Spleen (tissue), 13 donors: ENCODE measurements around the gene ZMYM2. TPM values are rescaled to one million over a fixed set of nuclear protein-coding genes. Genes with fewer than 3 reads are reported as not detected.

ENCODE experiments used
- DNase-seq: peaks from one replicate; pipeline ENCODE4 v3.0.0-alpha.2; 2020
- H3K27ac ChIP-seq, 8 donors: fragments of 200-600 bp; sonication (generic) in 7 of 8; 1 replicate in 4 of 8; 2 replicates in 4 of 8; pipeline versions ENCODE4 v1.5.0 to v1.8.0; 2016 to 2021; ENCODE audit warnings: inconsistent platforms in 4 of 8, mild to moderate bottlenecking in 4 of 8, moderate library complexity in 1 of 8
- H3K27me3 ChIP-seq, 7 donors: fragments of 200-600 bp; sonication (generic) in 6 of 7; replicated peaks in 1 of 7; 1 replicate in 4 of 7; 2 replicates in 3 of 7; pipeline versions ENCODE4 v1.5.0 to v1.8.0; 2016 to 2021; ENCODE audit warnings: inconsistent platforms in 3 of 7, mild to moderate bottlenecking in 1 of 7
- H3K36me3 ChIP-seq, 6 donors: fragments of 200-600 bp; sonication (generic) in 5 of 6; 1 replicate in 4 of 6; 2 replicates in 2 of 6; pipeline versions ENCODE4 v1.5.0 to v1.8.0; 2016 to 2021; ENCODE audit warnings: inconsistent platforms in 2 of 6
- H3K4me1 ChIP-seq, 6 donors: fragments of 200-600 bp; sonication (generic) in 5 of 6; 1 replicate in 3 of 6; 2 replicates in 3 of 6; pipeline versions ENCODE4 v1.5.0 to v1.8.0; 2016 to 2021; ENCODE audit warnings: inconsistent platforms in 3 of 6
- H3K4me3 ChIP-seq, 8 donors: fragments of 200-600 bp; sonication (generic) in 7 of 8; 1 replicate in 4 of 8; 2 replicates in 4 of 8; pipeline versions ENCODE4 v1.5.0 to v1.8.0; 2016 to 2021; ENCODE audit warnings: inconsistent platforms in 4 of 8, mild to moderate bottlenecking in 4 of 8, moderate library complexity in 2 of 8
- H3K9me3 ChIP-seq, 8 donors: fragments of 200-600 bp; sonication (generic) in 7 of 8; 1 replicate in 4 of 8; 2 replicates in 4 of 8; pipeline versions ENCODE4 v1.5.0 to v1.8.0; 2016 to 2021; ENCODE audit warnings: inconsistent platforms in 4 of 8
- CTCF ChIP-seq, 11 experiments: fragments of 200-600 bp in 7 of 11; fragments of 450-650 bp in 4 of 11; sonication (generic) in 4 of 11; IDR thresholded peaks in 8 of 11; conservative IDR thresholded peaks in 3 of 11; 1 replicate in 7 of 11; 2 replicates in 4 of 11; pipeline versions ENCODE4 v1.4.0 to v1.8.0; 2016 to 2021; ENCODE audit warnings: antibody characterized with exemption in 11 of 11, inconsistent platforms in 4 of 11, mild to moderate bottlenecking in 1 of 11
- POLR2A ChIP-seq, 3 donors: fragments of 450-650 bp; IDR thresholded peaks; one replicate each; pipeline ENCODE4 v1.5.1; 2017; ENCODE audit warnings: antibody characterized with exemption in 3 of 3, mild to moderate bottlenecking in 1 of 3
- POLR2AphosphoS5 ChIP-seq, 3 donors: sonication (generic); formaldehyde crosslinking; IDR thresholded peaks; one replicate each; pipeline ENCODE4 v1.5.1; 2017; ENCODE audit warnings: antibody characterized with exemption in 3 of 3
- whole genome bisulfite sequencing, 5 donors: extraction: QIAGEN DNeasy Blood & Tissue Kit in 3 of 5; methylation state at CpG; one replicate each; pipeline versions ENCODE4 v1.1.5 to v1.1.7; 2013 to 2018; 5-methylcytosine and 5-hydroxymethylcytosine counted together
- intact Hi-C: fragments of 100-400 bp; cut with DNase I; formaldehyde crosslinking; loops from one replicate; pipeline ENCODE4 v1.15.0; 2023; ENCODE audit warnings: low total_unique reads
- long read RNA-seq, 2 donors: transcript quantifications; one replicate each; lab custom pipeline, GENCODE V29; 2026
- polyA plus RNA-seq, 3 donors: library from polyadenylated mRNA; stranded (reverse); fragments of 200-250 nt; gene quantifications; one replicate each; pipeline ENCODE4 v1.2.1, GENCODE V29; 2013
- total RNA-seq, 7 donors: library from RNA; depleted of rRNA in 3 of 7; stranded (reverse); fragments of >200 nt in 3 of 7; fragmentation: NEBNext Ultra II Directional in 4 of 7; extraction: Animal tissue kit (Norgen Biotek cat#: 25700) in 4 of 7; gene quantifications; one replicate each; pipeline versions ENCODE4 v1.1.0 to v1.2.1, GENCODE V29; 2016 to 2021
- donor health status: healthy with polysubstance abuse.
- donor health status: DM: no; HTN: no; CAD: no; lungs with moderate emphysema.
- donor health status: DM: no; HTN: no; CAD: no.
- donor health status: Bipolar disorder and iron deficiency.
- donor health status: healthy.
- donor health status: DM: no; HTN: no; CAD: no.
- donor health status: DM: yes; HTN: yes; CAD: no.

Gene ZMYM2
- 100 to 1,000 TPM in 4 of 7 donors, 10 to 100 TPM in 3; 77.2 to 125 (median 107) TPM for total RNA-seq
- polyA plus RNA-seq, result 10 to 100 TPM; 17.8 to 26.3 (median 22.1) TPM
- long read RNA-seq, donor 1, full-length matches to known transcripts, result 2 of 2 reads
- long read RNA-seq, donor 1, partial matches to known transcripts, result 0 of 2 reads
- long read RNA-seq, donor 1, other reads (novel, unspliced or antisense), result 0 of 2 reads
- long read RNA-seq, donor 2, result 0 reads

- Histone ChIP-seq H3K27ac (peak within 1 kb of the TSS; percentile 97 to 100 (median 99)), H3K36me3 (peaks cover 0 to 27% (median 3%) of the 10 kb centered on the region in 6 donors), H3K9me3 (no peaks in the 10 kb centered on the region), H3K27me3 (no peaks in the 10 kb centered on the region), H3K4me1 (peaks cover 26 to 49% (median 42%) of the 10 kb centered on the region in 6 donors), H3K4me3 (peak within 1 kb of the TSS; percentile 77 to 91 (median 84))
- peak; percentile 100 for DNase-seq
- 0 to 1% (median 0%) methylated on average over 19 to 112 of the region's 112 CpGs for WGBS, 5 donors
- intact Hi-C loops, result no loop called here
- peak; percentile 88 to 93 (median 90) for TF ChIP-seq POLR2AphosphoS5 (IDR thresholded peaks at IDR 0.05)
- TF ChIP-seq CTCF (IDR thresholded peaks at IDR 0.05 in 8 of 11, conservative IDR thresholded peaks at IDR 0.05 in 3 of 11), result peak in 3 of 11 experiments; percentile 20 to 26 (median 24)
- peak in 1 of 3 donors; percentile 44 for TF ChIP-seq POLR2A (IDR thresholded peaks at IDR 0.05)
Measured at GRCh38 chr13:19958155-19959111, at the start of gene ZMYM2. ZMYM2 (plus strand) TSS chr13:19958727; CDS start chr13:19993073, 34,346 bp downstream.

GRCh38 chr13:19910336-19911072 lies 48.0 kb upstream of the ZMYM2 start:
- no peaks in the 10 kb centered on the region for H3K4me1 ChIP-seq
- TF ChIP-seq POLR2A (IDR thresholded peaks at IDR 0.05) (no peak), POLR2AphosphoS5 (IDR thresholded peaks at IDR 0.05) (no peak), CTCF (IDR thresholded peaks at IDR 0.05 in 8 of 11, conservative IDR thresholded peaks at IDR 0.05 in 3 of 11) (no peak)
- WGBS, 5 donors, result 74 to 88% (median 75%) methylated on average over 9 of the region's 9 CpGs
- intact Hi-C loops, result no loop called here
- H3K27ac ChIP-seq, result no peak overlapping the region
- H3K27me3 ChIP-seq, result no peaks in the 10 kb centered on the region
- DNase-seq, result no peak
- no peaks in the 10 kb centered on the region for H3K9me3 ChIP-seq
- H3K36me3 ChIP-seq, result no peaks in the 10 kb centered on the region
- no peak overlapping the region for H3K4me3 ChIP-seq

GRCh38 chr13:19927117-19927748 lies 31.3 kb upstream of the ZMYM2 start:
- DNase-seq, result no peak
- Histone ChIP-seq H3K36me3 (no peaks in the 10 kb centered on the region), H3K4me1 (peaks cover 0 to 6% (median 0%) of the 10 kb centered on the region in 6 donors), H3K9me3 (no peaks in the 10 kb centered on the region), H3K27me3 (no peaks in the 10 kb centered on the region), H3K27ac (no peak overlapping the region), H3K4me3 (no peak overlapping the region)
- intact Hi-C loops, result no loop called here
- TF ChIP-seq POLR2AphosphoS5 (IDR thresholded peaks at IDR 0.05) (no peak), CTCF (IDR thresholded peaks at IDR 0.05 in 8 of 11, conservative IDR thresholded peaks at IDR 0.05 in 3 of 11) (peak in 9 of 11 experiments; percentile 47 to 61 (median 54)), POLR2A (IDR thresholded peaks at IDR 0.05) (no peak)
- 37 to 52% (median 46%) methylated on average over 4 of the region's 4 CpGs for WGBS, 5 donors
